ENCODE measurements around the gene MAN1C1. TPM values are rescaled to one million over a fixed set of nuclear protein-coding genes. Genes with fewer than 3 reads are reported as not detected.

The MAN1C1 gene
- total and polyA plus RNA-seq, 9 of the 15 experiments (the other 6 are each of a cell fraction or from before 2014, with no cell fraction given) = 0.04 to 0.44 (median 0.10) TPM; not detected in 3

GRCh38 chr1:25795946-25796810, 179.6 kb downstream of the MAN1C1 start:
- Histone ChIP-seq H3K9me3 (replicated peaks; ENCODE audit: control insufficient read depth, insufficient read depth, low read depth, low read length) (no peaks in the 10 kb centered on the region), H4K20me1 (replicated peaks; ENCODE audit: control insufficient read depth, insufficient read depth, low read length) (no peaks in the 10 kb centered on the region), H3K9me1 (ENCODE audit: control insufficient read depth, insufficient read depth, low read length) (no peaks in the 10 kb centered on the region), H3K4me1 (replicated peaks in 1 of 2; ENCODE audit: control insufficient read depth in 2 of 2, insufficient read depth in 2 of 2, low read length in 2 of 2) (peaks cover 9 to 20% of the 10 kb centered on the region in 2 experiments; a peak in 3 of 5 replicates), H2AFZ (ENCODE audit: low read depth, low read length) (peak overlapping the region; percentile 65; the same call in 1 of the 2 replicates), H3K27ac (ENCODE audit: extremely low read depth, low read depth, low read length) (no peak overlapping the region), H3K4me3 (no peak overlapping the region), H3K4me2 (ENCODE audit: insufficient read depth, low read length) (no peak overlapping the region), H3K36me3 (ENCODE audit: control insufficient read depth, insufficient read depth, low read length) (no peaks in the 10 kb centered on the region), H3K27me3 (ENCODE audit: control insufficient read depth in 2 of 2, insufficient read depth in 2 of 2, low read length in 2 of 2) (peaks cover 23 to 47% of the 10 kb centered on the region in 2 experiments), H3K79me2 (ENCODE audit: control insufficient read depth, insufficient read depth, low read length) (no peaks in the 10 kb centered on the region), H3K9ac (ENCODE audit: insufficient read depth in 1 of 2, low read depth in 2 of 2, low read length in 2 of 2) (no peak overlapping the region)
- ChIA-PET CTCF (ENCODE audit: low intra/inter-chr PET ratio) (interaction anchor here (0.8 to 3.3 kb wide), 4 partner anchors 38 to 187 kb away, joined by 4 to 15 read pairs (median 8); no protein-coding TSS in a partner anchor), POLR2A (interaction anchor here (0.6 to 0.8 kb wide), 3 partner anchors 9 to 13 kb away, joined by 3 read pairs; no protein-coding TSS in a partner anchor)
- FAIRE-seq (no peak), DNase-seq (ENCODE audit: extremely low read depth in 1 of 4, low spot score in 3 of 4) (no peak), ATAC-seq (no peak)
- in situ Hi-C loops (cut with MboI) = loop anchor here (5.0 kb wide), 1 partner anchor 184 kb away; no protein-coding TSS in a partner anchor
- no peak for TF ChIP-seq DMBX1 (CRISPR knock-in tag; IDR thresholded peaks at IDR 0.05; ENCODE audit: borderline replicate concordance)
- TF ChIP-seq, protein P1, sequence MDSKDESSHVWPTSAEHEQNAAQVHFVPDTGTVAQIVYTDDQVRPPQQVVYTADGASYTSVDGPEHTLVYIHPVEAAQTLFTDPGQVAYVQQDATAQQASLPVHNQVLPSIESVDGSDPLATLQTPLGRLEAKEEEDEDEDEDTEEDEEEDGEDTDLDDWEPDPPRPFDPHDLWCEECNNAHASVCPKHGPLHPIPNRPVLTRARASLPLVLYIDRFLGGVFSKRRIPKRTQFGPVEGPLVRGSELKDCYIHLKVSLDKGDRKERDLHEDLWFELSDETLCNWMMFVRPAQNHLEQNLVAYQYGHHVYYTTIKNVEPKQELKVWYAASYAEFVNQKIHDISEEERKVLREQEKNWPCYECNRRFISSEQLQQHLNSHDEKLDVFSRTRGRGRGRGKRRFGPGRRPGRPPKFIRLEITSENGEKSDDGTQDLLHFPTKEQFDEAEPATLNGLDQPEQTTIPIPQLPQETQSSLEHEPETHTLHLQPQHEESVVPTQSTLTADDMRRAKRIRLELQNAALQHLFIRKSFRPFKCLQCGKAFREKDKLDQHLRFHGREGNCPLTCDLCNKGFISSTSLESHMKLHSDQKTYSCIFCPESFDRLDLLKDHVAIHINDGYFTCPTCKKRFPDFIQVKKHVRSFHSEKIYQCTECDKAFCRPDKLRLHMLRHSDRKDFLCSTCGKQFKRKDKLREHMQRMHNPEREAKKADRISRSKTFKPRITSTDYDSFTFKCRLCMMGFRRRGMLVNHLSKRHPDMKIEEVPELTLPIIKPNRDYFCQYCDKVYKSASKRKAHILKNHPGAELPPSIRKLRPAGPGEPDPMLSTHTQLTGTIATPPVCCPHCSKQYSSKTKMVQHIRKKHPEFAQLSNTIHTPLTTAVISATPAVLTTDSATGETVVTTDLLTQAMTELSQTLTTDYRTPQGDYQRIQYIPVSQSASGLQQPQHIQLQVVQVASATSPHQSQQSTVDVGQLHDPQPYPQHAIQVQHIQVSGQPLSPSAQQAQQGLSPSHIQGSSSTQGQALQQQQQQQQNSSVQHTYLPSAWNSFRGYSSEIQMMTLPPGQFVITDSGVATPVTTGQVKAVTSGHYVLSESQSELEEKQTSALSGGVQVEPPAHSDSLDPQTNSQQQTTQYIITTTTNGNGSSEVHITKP (IDR thresholded peaks at IDR 0.05; ENCODE audit: partially characterized antibody) = peak; percentile 71
- TF ChIP-seq CXXC5 (CRISPR knock-in tag; IDR thresholded peaks at IDR 0.05) = no peak
- TF ChIP-seq, protein P2, sequence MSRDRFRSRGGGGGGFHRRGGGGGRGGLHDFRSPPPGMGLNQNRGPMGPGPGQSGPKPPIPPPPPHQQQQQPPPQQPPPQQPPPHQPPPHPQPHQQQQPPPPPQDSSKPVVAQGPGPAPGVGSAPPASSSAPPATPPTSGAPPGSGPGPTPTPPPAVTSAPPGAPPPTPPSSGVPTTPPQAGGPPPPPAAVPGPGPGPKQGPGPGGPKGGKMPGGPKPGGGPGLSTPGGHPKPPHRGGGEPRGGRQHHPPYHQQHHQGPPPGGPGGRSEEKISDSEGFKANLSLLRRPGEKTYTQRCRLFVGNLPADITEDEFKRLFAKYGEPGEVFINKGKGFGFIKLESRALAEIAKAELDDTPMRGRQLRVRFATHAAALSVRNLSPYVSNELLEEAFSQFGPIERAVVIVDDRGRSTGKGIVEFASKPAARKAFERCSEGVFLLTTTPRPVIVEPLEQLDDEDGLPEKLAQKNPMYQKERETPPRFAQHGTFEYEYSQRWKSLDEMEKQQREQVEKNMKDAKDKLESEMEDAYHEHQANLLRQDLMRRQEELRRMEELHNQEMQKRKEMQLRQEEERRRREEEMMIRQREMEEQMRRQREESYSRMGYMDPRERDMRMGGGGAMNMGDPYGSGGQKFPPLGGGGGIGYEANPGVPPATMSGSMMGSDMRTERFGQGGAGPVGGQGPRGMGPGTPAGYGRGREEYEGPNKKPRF (IDR thresholded peaks at IDR 0.05; ENCODE audit: low read depth, low read length) = no peak
- no peak for TF ChIP-seq STAT6 (CRISPR knock-in tag; IDR thresholded peaks at IDR 0.05)
- no peak for TF ChIP-seq ZBTB8A (IDR thresholded peaks at IDR 0.05; ENCODE audit: partially characterized antibody)
- peak; percentile 21; the same call in 1 of the 2 replicates for TF ChIP-seq CTBP1 (IDR thresholded peaks at IDR 0.05; ENCODE audit: borderline replicate concordance)
- TF ChIP-seq KDM2B (CRISPR knock-in tag; IDR thresholded peaks at IDR 0.05) = no peak
- no peak for TF ChIP-seq NFRKB (IDR thresholded peaks at IDR 0.05; ENCODE audit: low read depth)
- no peak for TF ChIP-seq EWSR1 (IDR thresholded peaks at IDR 0.05; ENCODE audit: borderline replicate concordance, low read depth, partially characterized antibody)
- 27% methylated on average over 21 of the region's 22 CpGs for WGBS (ENCODE audit: insufficient coverage, low coverage, missing lambda C conversion rate)
- intact Hi-C loops (cut with micrococcal nuclease) = loop anchor here (1.0 to 10.0 kb wide), 5 partner anchors 35 to 254 kb away; partner anchors contain the start of gene LDLRAP1
- no TSS peak for BruUV-seq (replicated peaks)
